HL-60 (cell line): Measurements from ENCODE around the gene PLXNA3.

ENCODE experiments used
- CTCF ChIP-seq: IDR thresholded peaks from one replicate; pipeline ENCODE4 v1.5.1; 2011; ENCODE audit warnings: low read length, control low read depth, inconsistent platforms; ENCODE audit not compliant: insufficient read depth
- GABPA ChIP-seq: IDR thresholded peaks from 2 replicates; pipeline ENCODE4 v1.6.1; 2012; ENCODE audit warnings: low read depth
- POLR2AphosphoS5 ChIP-seq: IDR thresholded peaks from 2 replicates; pipeline ENCODE4 v1.6.1; 2012; ENCODE audit warnings: low read depth
- REST ChIP-seq: IDR thresholded peaks from 2 replicates; pipeline ENCODE4 v1.6.1; 2012; ENCODE audit warnings: low read depth; ENCODE audit not compliant: insufficient replicate concordance
- SPI1 ChIP-seq: IDR thresholded peaks from 2 replicates; pipeline ENCODE4 v1.6.1; 2012; ENCODE audit warnings: low read depth, mild to moderate bottlenecking, borderline replicate concordance

DNA sequence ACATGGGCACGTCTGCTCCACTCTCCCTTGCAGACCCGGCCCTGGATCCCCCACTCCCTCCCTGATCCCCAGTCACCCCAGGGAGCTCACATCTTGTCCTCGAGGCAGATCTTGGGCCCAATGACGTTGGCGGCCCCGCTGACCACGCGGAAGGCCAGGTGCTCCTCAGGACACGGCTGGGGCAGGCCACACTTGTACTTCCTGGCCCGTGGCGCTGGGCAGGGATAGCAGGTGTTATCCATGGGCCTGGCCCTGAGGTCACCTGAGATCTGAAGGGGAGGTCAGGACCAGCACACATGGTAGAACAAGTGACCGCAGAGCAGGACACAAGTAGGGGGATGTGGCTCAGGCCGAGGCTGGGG, 50.3 kb downstream of the PLXNA3 start:
- no peak for TF ChIP-seq CTCF
- TF ChIP-seq GABPA = no peak
- TF ChIP-seq POLR2AphosphoS5 = no peak
- no peak for TF ChIP-seq SPI1
- no peak for TF ChIP-seq REST
